Cerebellar nuclear complex (tissue), 1 donor: ENCODE data around the gene HPCAL1.

ENCODE experiments used
- DNase-seq, 2 experiments: peaks; one replicate each; lab custom pipeline; 2025; lab: John Stamatoyannopoulos, UW

HPCAL1 gene

DNA sequence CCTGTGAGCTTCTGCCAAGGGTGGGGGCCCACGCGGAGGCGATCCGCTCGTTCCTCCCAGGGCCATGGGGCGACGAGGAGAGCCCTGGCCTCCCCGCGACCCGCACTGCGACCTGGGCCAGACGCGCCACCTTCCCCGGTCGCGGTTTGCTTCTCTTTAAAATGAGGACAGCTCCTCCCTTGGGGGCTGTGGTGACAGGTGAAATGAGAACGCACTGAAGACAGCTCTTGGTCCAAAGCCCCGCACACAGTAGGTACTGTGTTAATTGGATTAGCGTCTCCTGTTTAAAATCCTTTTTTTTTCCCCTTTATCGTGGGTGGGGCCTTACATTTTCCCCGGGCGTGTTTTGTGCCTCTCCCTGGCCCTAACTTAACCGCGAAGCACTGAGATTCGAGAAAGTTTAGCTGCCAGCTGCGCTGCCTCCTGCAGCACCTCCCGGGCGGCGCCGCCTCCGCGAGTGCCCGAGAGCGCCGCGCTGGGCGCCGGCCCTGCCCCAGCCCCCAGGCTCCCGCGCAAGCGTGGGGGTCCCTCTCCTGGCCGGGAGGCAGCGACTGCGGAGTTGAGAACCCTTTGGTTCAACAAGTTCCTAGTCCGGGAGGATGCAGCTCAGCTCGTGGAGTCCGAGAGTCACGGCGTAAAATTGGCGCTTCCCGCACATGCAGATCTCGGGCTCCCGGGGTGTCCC lies 1.1 kb downstream of the HPCAL1 start:
- no peak for DNase-seq

DNA sequence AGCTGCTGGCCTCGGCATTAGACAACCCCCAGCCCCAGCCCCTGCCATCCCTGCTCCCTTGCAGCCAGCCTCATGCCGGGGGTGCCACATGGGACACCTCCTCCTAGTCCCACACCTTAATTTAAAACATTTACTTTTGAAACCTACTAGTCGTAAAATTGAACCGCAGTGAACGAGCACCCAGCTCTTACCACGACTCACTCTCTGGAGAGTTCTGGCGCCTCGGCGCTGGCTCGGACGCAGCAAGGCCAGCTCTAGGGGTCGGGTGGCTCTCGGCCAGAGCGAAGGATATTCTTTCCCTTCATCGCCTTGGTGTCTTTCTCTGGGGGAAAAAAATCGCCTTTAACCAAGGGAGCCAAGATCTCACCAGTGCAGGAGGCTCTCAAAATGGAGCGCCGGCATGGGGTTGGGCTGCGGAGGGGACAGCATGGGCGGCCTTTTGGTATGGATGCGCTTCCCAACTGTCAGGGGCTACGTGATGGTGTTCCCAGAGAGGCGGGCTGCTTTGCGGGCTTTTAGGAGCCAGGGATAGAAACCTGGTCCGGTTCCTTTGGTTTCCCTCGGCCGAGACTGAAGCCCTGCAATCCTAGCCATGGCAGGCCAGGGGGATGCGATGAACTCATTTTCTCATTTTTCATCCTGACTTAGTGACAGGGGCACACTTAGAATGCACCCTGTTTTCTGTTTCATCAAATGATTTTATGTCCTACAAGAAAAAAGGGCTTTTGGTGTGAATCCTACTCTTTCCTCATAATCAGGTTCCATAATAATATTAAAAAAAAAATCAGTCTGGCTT lies 2.0 kb downstream of the HPCAL1 start:
- no peak for DNase-seq

DNA sequence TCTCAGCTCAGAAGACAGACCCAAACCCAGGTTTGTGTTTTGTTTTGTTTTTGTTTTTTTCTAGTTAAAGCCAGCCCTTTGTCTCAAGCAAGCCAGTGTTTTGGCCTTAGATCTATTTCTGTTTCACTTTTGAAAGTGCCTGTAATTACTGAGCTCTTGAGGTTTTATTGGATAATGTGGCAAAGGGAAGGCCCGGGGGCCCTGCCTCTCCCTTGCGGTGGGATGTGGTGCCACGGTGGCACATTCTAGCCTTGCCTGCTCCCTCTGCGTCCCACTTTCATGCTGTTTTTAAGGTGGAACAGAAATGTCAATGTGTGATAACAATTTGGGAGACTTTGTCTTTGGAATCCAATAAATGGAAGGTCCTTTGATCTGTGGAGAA lies 2.5 kb downstream of the HPCAL1 start:
- no peak for DNase-seq

DNA sequence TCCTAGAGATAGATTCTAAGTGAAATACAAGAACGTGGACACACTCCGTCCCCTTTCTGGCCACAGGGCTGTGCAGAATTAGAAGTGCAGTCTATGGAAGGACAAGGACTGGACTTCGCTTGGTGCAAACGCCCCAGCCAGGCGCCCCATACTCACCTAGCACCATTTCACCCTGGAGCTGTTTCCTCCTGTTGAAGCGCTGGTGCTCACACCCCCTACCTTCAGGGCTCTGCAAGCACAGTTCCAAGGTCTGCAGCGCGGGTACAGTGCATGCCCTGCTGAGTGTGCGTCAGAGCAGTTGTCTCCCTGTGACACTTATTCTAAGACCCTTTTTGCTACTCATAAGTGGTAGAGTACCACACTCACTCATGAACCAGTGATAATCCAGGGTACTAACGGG lies 3.0 kb downstream of the HPCAL1 start:
- no peak for DNase-seq

DNA sequence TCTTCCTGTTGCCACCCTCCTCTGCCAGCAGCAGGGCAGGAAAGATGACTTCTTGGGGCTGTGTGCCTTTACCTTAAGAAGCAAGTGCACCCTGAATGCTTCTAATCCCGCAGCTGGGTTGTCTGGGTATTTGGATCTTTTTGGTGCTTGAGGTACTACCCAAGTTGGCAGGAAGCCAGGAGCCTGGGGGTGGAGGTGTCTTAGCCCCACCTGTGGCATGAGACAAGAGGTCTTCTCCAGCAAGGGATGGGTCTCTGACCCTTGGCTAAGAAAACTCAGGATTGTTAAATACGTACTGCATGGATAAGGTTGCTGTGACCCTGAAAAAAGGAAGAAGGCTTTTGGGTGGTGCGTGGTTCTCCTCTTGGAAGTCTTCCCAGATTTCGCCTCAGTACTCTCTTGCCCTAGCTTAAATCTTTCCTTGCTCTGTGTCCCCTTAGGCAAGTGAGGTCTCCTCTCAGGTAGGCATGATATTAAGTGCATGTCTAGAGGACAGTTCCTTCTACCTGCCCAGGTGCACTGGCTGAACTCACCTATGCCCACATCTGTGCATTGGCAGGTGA lies 4.3 kb downstream of the HPCAL1 start:
- DNase-seq, result no peak

DNA sequence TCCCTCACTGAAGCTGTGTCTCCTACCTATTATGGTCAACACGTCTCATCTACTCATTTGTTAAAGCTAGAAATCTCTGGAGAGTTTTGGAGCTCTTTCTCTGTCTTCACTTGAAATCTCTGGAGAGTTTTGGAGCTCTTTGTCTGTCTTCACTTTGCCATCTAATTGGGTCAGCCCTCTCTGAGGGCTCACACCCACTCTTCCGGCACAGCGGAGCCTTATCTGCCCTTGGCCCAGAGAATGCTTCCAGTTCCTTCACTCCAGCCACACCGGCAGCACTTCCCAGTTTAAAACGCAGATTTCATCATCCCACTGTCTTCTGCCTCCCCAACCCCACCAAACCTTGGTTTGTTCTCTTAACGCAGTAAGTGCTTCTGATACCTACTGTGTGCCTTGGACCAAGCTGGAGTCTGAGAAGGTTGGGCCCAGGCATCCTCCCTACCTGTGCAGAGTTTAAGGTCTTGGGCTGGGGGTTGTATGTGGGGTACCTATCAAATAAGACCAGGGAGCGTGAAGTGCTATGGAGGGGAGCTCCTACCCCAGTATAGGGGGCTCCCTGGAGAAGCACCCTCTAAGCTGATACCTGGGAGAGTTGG lies 5.0 kb downstream of the HPCAL1 start:
- DNase-seq, result no peak

DNA sequence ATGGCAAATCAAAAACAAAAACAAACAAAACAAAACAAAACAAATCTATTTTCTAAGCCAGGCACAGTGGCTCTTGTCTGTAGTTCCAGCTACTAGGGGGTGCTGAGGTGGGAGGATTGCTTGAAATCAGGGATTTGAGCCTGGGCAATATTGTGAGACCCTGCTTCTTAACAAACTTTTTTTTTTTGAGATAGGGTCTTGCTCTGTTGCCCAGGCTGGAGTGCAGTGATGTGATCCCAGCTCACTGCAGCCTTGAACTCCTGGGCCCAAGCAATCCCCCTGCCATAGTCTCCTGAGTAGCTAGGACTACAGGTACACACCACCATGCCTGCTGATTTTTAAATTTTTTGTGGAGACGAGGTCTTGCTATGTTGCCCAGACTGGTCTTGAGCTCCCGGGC lies 6.2 kb downstream of the HPCAL1 start:
- DNase-seq, result no peak

DNA sequence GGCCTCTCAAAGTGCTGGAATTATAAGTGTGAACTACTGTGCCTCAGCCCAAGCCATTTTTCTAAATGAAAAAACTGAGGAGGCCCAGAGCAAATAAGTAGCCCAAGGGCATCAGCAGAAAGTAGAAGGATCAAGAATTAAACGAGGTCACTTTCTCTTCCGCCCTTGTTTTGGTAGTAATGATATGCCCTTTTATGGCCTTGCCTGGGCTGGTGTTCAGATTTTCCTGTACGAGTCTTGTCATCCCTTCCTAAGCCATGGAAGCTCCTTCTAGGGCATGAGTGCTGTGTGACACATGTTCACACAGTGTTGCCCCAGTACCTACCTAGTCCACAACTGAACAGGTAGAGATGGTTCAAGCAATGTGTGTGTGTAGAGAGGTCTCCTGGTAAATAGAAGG lies 6.6 kb downstream of the HPCAL1 start:
- DNase-seq, result no peak

DNA sequence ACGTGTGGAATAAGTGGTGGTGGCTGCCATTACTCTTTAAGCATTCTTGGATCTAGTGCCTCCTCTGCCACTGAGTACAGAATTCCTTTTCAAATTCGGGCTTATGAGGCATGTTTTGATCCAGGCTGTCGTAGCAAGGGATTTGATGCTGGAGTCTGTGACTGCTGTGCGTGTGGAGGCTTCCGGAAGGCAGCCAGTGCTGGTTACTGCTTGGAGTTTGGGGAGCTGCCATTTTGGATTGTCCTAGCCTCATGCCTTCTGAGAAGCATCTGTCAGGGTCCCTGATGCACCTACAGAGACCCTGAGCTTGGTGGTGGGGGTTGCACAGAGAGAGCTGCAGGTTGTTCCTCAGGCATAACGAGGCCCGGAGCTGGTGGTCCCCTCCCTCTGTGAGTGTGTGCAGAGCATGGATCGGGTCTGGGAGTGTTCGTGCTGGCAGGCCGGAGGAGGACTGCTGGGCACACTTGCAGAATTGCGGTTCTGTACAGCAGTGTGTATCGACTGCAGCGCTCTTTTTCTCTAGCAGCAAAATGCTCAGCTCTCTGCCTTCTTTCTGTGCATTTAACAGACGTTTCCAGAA lies 7.7 kb downstream of the HPCAL1 start:
- DNase-seq, result no peak

DNA sequence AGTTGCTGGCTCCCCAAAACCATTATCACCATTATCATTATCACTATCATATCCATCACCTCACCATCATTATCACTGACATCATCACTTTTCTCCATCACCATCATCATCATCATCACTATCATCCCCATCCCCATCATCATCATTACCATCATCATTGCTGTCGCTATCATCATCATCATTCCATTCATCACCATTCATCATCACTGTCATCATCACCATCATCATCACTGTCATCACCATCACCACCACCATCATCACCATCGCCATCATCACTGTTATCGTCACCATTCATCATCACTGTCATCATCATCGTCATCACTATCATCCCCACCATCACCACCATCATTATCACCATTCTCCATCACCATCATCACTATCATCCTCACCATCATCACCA lies 9.0 kb downstream of the HPCAL1 start:
- DNase-seq, result no peak

DNA sequence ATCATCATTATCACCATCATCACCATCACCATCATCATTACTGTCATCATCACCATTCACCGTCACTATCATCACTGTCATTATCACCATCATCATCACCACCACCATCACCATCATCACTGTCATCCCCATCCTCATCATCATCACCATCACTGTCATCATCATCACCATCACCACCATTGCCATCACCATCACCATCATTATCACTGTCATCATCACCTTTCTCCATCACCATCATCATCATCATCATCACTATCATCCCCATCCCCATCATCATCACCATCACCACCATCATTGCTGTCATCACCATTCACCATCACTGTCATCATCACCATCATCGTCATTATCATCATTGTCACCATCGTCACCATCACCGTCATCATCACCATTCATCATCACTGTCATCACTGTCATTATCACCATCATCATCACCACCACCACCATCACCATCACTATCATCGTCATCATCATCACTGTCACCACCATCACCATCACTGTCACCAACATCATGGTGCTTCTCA lies 9.8 kb downstream of the HPCAL1 start:
- DNase-seq, result no peak

DNA sequence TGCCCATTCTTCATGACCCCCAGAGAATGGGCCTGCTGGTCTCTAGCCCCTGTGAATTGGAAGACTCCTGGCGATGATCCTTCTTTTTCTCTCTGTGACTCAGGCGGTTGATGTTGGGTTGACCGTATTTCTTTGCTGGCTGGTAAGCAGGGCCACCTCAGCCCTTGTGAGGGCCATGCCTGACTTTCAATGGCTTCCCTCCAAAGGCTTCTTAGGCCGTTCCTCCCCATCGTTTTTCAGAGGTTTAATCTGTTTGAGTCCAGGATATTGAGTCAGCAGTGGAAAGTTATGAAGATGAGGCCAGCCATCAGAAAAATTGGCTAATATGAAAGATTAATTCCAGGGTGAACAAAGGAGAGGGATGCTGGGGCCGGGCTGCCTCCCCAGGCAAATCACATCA lies 13.6 kb downstream of the HPCAL1 start:
- no peak for DNase-seq

DNA sequence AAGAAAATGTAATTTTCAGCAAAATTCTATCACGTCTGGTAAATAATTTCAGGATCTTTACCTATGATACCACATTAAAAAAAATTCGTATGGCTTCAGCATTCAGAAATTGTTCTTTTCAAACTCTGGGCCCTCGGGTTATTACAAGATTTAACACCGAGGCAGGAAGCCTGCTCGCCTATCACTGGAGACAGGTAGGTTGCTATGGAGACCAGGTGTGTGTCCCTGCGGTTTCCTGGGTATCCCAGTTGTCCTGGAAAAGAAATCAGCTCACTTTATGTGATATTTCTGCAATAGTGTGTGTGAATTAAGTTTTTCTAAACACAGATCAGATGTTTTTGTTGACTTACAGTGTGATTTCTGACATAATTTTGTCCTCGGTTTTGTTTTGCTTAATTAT lies 14.2 kb downstream of the HPCAL1 start:
- DNase-seq, result no peak

DNA sequence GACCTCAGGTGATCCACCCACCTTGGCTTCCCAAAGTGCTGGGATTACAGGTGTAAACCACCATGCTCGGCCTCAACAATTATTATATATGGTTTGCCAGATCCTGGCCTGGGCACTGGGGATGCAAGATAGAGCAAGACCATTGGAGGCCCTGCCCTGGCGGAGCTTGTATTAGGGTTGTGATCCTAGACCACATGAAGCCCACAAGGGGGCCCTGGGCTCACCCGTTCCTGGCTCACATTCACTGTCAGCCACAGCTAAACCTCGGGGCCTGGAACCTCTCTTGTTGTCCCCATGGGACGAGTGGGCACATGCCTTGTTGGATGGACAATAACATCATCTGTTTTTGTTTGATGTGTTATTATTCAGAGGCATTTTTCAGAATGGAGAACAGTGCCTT lies 14.9 kb downstream of the HPCAL1 start:
- no peak for DNase-seq

DNA sequence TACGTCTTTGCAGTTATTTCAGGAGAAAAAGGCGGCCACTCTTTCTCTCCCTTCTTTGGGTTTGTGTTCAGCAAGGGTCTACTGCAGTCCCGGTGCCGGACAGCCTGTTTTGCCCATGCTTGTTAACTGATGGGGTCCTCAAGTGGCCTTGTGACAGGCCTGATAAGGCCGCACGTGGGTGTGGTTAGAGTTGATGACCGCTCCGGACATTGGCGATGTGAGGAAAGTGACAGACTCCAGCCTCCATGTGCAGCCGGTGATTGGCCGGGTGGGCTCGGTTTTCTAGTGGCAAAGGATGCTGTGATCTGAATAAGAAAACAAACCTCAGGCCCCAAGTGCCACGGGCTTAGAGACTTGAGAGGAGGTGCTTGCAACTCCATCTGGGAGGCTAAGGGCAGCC lies 15.6 kb downstream of the HPCAL1 start:
- no peak for DNase-seq

DNA sequence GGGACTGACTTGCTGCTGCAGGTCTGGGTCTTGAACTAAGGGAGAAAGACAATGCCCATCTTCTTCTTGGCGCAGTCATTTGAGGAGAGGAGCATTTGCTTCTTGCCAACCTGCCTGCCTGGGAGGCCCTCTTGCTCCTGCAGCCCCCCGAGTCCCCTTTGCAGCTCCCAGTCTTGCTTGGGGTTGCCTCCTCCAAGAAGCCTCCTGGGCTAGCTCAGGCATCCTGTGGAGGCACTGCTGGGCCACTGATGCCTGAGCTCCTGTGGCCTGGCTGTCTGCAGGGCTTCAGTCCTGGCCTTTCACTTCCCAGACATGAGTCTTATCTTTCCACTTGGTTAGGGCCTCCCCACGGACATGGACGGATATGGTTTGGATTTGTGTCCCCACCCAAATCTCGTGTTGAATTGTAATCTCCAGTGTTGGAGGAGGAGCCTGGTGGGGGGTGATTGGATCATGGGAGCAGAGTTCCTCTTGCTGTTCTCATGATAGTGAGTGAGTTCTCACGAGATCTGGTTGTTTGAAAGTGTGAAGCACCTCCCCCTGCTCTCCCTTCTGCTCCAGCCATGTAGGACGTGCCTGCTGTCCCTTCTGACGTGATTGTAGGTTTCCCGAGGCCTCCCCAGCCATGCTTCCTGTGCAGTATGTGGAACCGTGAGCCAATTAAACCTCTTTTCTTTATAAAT lies 17.3 kb downstream of the HPCAL1 start:
- DNase-seq, result no peak

DNA sequence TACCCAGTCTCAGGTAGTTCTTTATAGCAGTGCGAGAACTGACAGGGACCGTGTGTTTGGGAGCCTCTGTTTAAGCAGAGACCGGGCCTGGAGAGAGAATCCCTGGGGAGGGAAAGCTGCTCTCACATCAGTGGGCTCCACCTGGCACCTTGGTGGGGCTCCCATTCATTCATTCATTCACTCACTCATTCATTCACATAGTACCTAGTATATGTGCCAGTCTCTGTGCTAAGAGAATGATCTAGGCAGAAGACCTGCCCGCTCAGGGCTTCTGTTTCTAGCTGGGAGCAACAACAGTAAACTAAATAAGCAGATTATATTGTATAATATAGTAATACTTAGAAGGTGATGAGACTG lies 17.8 kb downstream of the HPCAL1 start:
- no peak for DNase-seq

DNA sequence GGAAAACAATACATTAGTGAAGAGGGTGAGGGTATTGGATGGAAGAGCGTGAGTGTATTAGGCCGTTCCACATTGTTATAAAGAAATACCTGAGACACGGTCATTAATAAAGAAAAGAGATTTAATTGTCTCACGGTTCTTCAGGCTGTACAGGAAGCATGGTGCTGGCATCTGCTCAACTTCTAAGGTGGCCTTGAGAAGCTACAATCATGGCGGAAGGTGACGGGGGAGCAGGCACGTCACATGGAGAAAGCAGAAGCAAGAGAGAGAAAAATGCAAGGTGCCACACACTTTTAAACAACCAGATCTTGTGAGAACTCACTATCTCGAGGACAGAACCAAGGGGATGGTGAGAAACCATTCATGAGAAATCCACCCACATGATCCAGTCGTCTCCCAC lies 18.2 kb downstream of the HPCAL1 start:
- no peak for DNase-seq

DNA sequence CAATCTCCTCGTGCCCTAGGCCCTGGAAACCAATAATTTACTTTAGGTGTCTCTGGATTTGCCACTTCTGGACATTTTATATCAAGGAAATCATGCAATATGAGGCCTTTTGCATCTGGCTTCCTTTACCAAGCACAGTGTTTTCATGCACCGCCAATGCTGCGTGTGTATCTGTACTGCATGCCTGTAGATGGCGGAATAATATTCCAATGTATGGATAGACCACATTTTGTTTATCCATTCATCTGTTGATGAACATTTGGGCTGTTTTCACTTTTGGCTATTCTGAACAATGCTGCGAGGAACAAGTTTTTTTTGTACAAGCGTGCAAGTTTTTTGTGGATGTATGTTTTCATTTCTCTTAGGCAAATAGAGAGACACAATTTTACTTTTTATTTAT lies 18.9 kb downstream of the HPCAL1 start:
- DNase-seq, result no peak

DNA sequence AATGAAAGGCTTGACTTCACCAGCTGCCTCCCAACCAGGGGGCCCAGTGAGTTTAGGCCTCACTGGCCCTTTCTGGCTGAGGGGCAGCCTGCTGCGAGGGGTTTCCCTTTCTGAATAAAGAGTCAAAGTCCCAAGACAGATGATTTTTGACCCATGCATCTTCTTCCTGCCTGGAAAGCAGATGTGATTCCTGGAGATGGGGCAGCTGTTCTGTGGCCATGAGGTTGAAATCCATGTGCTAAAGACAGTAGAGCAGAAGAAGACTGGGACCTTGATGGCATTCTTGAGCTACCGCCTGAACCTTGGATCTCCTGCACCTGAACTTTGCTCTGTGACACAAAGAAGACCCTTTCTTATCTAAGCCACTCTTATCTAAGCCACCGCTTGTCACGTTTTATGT lies 19.8 kb downstream of the HPCAL1 start:
- DNase-seq, result no peak

DNA sequence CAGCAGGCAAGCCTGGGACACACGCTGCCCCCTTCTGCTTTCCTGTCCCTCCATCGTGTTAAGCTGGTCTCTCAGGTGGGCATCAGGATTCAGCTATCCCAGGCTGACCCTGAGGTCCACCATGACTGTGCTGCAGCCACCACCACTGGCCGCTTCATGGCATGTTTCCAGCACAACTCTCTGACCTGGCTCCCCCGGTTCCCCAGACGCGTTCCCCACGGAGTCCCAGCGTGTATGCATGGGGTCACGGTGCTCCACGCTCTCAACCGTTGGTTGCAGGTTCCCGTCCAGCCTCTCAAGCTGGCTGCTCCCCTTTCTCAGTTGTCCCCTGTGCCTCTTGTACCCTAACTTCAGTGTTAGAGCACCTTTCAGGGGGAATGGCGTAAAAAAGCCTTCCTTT lies 20.3 kb downstream of the HPCAL1 start:
- DNase-seq, result no peak

DNA sequence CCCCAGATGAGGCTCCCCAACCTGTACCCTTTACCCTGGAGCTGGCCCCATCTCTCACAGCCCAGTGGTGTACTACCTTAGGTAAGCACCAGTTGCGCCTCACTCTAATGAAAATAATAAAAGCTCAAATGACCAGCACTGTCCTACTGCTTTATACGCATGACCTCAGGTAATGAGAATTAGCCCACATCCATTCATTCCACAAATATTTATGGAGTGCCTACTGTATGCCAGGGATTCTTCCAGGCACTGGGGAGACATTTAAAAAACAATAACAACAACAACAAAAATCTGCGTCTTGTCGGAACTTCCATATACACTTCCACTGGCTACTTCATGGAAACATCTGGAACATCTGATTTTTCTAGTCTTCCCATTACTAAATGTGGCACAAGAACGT lies 20.8 kb downstream of the HPCAL1 start:
- DNase-seq, result no peak
